ENCODE results near the gene KIF26B.

DNA sequence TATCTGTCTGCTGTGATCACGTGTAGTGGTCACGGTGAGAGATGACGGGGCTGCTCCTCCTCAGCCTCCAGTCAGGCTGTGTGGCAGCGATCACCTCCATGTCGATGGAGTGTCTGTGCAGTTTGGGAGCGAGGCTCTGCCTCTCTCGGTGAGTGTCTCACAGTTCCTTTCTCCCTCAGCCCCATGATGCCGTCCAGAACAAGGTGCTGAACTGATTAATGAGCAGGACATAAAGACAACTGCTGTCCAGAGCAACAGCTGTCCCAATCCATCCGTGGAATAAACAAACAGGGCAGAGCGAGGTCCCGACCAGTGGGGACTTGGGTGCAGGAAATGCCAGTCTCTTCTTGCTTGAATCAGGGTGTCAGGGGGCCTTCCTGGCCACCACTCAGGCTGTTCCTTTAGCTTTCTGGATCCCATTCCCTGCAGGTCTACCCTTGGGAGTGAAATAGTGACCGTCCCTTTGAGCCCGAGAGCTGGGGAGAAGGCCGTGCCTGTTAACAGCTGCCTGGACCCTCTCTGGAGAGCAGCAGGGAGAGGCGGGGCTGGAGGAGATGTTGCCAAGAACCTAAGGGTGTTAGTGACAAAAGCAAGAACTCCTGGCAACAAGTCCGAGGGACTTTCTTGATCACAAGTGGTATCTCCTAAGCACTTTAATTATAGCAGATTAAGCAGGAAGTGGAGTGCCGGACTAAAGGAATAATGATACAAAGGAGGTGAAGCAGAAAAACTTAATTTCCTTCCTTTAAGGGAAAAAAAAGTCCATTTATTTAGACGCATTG, 443.9 kb downstream of the KIF26B start:
- TF ChIP-seq, protein P1, sequence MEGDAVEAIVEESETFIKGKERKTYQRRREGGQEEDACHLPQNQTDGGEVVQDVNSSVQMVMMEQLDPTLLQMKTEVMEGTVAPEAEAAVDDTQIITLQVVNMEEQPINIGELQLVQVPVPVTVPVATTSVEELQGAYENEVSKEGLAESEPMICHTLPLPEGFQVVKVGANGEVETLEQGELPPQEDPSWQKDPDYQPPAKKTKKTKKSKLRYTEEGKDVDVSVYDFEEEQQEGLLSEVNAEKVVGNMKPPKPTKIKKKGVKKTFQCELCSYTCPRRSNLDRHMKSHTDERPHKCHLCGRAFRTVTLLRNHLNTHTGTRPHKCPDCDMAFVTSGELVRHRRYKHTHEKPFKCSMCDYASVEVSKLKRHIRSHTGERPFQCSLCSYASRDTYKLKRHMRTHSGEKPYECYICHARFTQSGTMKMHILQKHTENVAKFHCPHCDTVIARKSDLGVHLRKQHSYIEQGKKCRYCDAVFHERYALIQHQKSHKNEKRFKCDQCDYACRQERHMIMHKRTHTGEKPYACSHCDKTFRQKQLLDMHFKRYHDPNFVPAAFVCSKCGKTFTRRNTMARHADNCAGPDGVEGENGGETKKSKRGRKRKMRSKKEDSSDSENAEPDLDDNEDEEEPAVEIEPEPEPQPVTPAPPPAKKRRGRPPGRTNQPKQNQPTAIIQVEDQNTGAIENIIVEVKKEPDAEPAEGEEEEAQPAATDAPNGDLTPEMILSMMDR (IDR thresholded peaks at IDR 0.05; ENCODE audit: low read depth, low read length), result no peak
- no peak for TF ChIP-seq EZH2phosphoT487 (IDR thresholded peaks at IDR 0.05; ENCODE audit: low read depth)

All from OCI-LY3 (cell line).